Mammary epithelial cell (primary cell): ENCODE results near the gene PTPRJ.

Source experiments
- EZH2 ChIP-seq: IDR thresholded peaks from 2 replicates; pipeline ENCODE4 v1.6.1; 2012; ENCODE audit warnings: low read length, inconsistent platforms, borderline replicate concordance
- TF ChIP-seq, protein P1 (sequence below), 2 donors: IDR thresholded peaks in 1 of 2; conservative IDR thresholded peaks in 1 of 2; 2 replicates each; pipeline ENCODE4 v1.5.1; 2011 to 2012; ENCODE audit warnings: inconsistent platforms in 2 of 2, low read length in 2 of 2, mild to moderate bottlenecking in 2 of 2, control low read depth in 1 of 2, low read depth in 1 of 2; ENCODE audit not compliant: insufficient read depth in 1 of 2; ENCODE audit errors: extremely low read depth in 1 of 2

DNA sequence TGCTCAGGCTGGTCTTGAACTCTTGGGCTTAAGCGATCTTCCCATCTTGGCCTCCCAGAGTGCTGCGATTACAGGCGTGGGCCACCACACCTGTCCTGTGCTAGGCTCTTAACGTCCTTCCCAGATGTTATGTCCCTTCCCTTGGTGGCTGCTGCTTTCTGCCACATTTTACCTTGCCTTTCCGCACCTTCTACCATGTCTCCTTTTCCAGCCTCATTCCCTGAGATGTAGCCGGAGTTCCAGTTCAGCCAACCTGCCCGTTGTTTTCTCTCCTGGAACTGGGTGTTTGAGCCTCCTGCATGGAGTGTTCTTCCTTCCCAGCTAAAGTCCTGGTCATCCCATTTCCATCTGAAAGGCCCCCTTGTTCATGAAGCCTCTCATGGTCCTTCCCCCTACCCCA is 95.3 kb downstream of the PTPRJ start:
- TF ChIP-seq, protein P1, sequence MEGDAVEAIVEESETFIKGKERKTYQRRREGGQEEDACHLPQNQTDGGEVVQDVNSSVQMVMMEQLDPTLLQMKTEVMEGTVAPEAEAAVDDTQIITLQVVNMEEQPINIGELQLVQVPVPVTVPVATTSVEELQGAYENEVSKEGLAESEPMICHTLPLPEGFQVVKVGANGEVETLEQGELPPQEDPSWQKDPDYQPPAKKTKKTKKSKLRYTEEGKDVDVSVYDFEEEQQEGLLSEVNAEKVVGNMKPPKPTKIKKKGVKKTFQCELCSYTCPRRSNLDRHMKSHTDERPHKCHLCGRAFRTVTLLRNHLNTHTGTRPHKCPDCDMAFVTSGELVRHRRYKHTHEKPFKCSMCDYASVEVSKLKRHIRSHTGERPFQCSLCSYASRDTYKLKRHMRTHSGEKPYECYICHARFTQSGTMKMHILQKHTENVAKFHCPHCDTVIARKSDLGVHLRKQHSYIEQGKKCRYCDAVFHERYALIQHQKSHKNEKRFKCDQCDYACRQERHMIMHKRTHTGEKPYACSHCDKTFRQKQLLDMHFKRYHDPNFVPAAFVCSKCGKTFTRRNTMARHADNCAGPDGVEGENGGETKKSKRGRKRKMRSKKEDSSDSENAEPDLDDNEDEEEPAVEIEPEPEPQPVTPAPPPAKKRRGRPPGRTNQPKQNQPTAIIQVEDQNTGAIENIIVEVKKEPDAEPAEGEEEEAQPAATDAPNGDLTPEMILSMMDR (conservative IDR thresholded peaks at IDR 0.05 in 1 of 2, IDR thresholded peaks at IDR 0.05 in 1 of 2; ENCODE audit: extremely low read depth in 1 of 2, insufficient read depth in 1 of 2, low read depth in 1 of 2, low read length in 2 of 2), result no peak
- no peak for TF ChIP-seq EZH2
